WTC11 (cell line): ENCODE results near the gene MBNL1.

Experiments
- JUN ChIP-seq: sonication (generic); formaldehyde crosslinking; IDR thresholded peaks from 2 replicates; pipeline ENCODE4 v1.8.0; 2023; ENCODE audit warnings: mild to moderate bottlenecking, missing genetic modification reagents
- TF ChIP-seq, protein P1 (sequence below): sonication (generic); formaldehyde crosslinking; conservative IDR thresholded peaks from 2 replicates; pipeline ENCODE4 v1.8.1; 2023; ENCODE audit warnings: mild to moderate bottlenecking, low read depth, missing genetic modification reagents, moderate library complexity
- TF ChIP-seq, protein P2 (sequence below): fragments of 200-600 bp; IDR thresholded peaks from 2 replicates; pipeline ENCODE4 v1.8.0; 2022; ENCODE audit warnings: antibody characterized with exemption

DNA sequence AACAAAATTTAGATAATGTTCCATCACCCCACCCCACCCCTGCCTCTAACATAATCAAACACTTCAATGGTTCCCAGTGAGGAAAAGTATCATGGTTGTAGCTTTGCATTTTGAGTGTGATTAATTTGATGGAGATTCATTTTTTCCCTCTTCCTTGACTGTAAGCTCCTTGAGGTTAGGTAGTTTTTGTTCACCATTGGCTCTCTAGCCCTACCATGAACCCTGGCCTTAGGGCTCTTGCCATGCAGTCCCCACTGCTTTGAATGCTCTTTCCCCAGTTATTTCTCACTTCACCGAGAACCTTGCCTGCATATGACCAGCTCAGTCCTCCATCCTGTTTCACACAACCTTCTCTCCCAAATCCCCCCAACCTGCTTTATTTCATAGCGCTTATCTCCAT is 5.0 kb upstream of the MBNL1 start:
- TF ChIP-seq JUN = no peak
- TF ChIP-seq, protein P1, sequence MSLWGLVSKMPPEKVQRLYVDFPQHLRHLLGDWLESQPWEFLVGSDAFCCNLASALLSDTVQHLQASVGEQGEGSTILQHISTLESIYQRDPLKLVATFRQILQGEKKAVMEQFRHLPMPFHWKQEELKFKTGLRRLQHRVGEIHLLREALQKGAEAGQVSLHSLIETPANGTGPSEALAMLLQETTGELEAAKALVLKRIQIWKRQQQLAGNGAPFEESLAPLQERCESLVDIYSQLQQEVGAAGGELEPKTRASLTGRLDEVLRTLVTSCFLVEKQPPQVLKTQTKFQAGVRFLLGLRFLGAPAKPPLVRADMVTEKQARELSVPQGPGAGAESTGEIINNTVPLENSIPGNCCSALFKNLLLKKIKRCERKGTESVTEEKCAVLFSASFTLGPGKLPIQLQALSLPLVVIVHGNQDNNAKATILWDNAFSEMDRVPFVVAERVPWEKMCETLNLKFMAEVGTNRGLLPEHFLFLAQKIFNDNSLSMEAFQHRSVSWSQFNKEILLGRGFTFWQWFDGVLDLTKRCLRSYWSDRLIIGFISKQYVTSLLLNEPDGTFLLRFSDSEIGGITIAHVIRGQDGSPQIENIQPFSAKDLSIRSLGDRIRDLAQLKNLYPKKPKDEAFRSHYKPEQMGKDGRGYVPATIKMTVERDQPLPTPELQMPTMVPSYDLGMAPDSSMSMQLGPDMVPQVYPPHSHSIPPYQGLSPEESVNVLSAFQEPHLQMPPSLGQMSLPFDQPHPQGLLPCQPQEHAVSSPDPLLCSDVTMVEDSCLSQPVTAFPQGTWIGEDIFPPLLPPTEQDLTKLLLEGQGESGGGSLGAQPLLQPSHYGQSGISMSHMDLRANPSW (CRISPR knock-in tag) = no peak
- TF ChIP-seq, protein P2, sequence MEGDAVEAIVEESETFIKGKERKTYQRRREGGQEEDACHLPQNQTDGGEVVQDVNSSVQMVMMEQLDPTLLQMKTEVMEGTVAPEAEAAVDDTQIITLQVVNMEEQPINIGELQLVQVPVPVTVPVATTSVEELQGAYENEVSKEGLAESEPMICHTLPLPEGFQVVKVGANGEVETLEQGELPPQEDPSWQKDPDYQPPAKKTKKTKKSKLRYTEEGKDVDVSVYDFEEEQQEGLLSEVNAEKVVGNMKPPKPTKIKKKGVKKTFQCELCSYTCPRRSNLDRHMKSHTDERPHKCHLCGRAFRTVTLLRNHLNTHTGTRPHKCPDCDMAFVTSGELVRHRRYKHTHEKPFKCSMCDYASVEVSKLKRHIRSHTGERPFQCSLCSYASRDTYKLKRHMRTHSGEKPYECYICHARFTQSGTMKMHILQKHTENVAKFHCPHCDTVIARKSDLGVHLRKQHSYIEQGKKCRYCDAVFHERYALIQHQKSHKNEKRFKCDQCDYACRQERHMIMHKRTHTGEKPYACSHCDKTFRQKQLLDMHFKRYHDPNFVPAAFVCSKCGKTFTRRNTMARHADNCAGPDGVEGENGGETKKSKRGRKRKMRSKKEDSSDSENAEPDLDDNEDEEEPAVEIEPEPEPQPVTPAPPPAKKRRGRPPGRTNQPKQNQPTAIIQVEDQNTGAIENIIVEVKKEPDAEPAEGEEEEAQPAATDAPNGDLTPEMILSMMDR = no peak
